Stimulated activated CD4-positive, alpha-beta T cell treated with anti-CD3 and anti-CD28 coated beads, Interleukin-12 subunit alpha, Interleukin-12 subunit beta, amount 100 ng/mL, for 4 hours (primary cell): ENCODE measurements around the gene FLYWCH1.

Experiments
- DNase-seq: peaks from one replicate; pipeline ENCODE4 v3.0.0-alpha.2; 2020

The FLYWCH1 gene

GRCh38 chr16:2954656-2955381, 43.1 kb downstream of the FLYWCH1 start:
- DNase-seq, result no peak

GRCh38 chr16:2955438-2955778, 43.7 kb downstream of the FLYWCH1 start:
- no peak for DNase-seq

GRCh38 chr16:2955779-2956578, 44.2 kb downstream of the FLYWCH1 start:
- DNase-seq, result no peak

- DNase-seq, result no peak
These were observed 44.8 kb downstream of the FLYWCH1 start for GRCh38 chr16:2956579-2956956.

- DNase-seq, result no peak
These were observed 47.5 kb downstream of the FLYWCH1 start for GRCh38 chr16:2959206-2959605.

GRCh38 chr16:2960183-2961010, 48.7 kb downstream of the FLYWCH1 start:
- no peak for DNase-seq

GRCh38 chr16:2962334-2963073, 50.8 kb downstream of the FLYWCH1 start:
- DNase-seq, result no peak

GRCh38 chr16:2963074-2963722, 51.5 kb downstream of the FLYWCH1 start:
- DNase-seq, result peak; percentile 31

GRCh38 chr16:2963723-2964474, 52.2 kb downstream of the FLYWCH1 start, which contains the start of gene KREMEN2:
TSS of gene KREMEN2 (plus strand) at chr16:2964275. CDS start at chr16:2964521, 246 bp downstream.
- peak; percentile 40 for DNase-seq

GRCh38 chr16:2964475-2965336, 53.0 kb downstream of the FLYWCH1 start:
- DNase-seq, result peak; percentile 54

GRCh38 chr16:2966043-2966807, 54.5 kb downstream of the FLYWCH1 start:
- DNase-seq, result no peak

GRCh38 chr16:2966808-2967191, 55.1 kb downstream of the FLYWCH1 start:
- no peak for DNase-seq

GRCh38 chr16:2967211-2967631, 55.5 kb downstream of the FLYWCH1 start:
- DNase-seq, result no peak

- DNase-seq, result no peak
These were observed 56.0 kb downstream of the FLYWCH1 start for GRCh38 chr16:2967721-2968161.

- no peak for DNase-seq
These were observed 56.6 kb downstream of the FLYWCH1 start for GRCh38 chr16:2968368-2968737.

- DNase-seq, result peak; percentile 75
These were observed 57.2 kb downstream of the FLYWCH1 start, which contains the start of gene PAQR4 for GRCh38 chr16:2968738-2969544. TSS of gene PAQR4 (plus strand) at chr16:2969348. CDS start at chr16:2969675, 327 bp downstream.

GRCh38 chr16:2969545-2970521, 58.1 kb downstream of the FLYWCH1 start:
- peak; percentile 69 for DNase-seq
